T-helper 17 cell (primary cell): ENCODE measurements around the gene ARL15. TPM values are rescaled to one million over a fixed set of nuclear protein-coding genes. Genes with fewer than 3 reads are reported as not detected.

ENCODE experiments used
- ATAC-seq: fragments of 150-1000 bp; cut with Tn5 transposase; 2 replicates; pipeline ENCODE4 v1.10.0; 2021; ENCODE audit warnings: mild to moderate bottlenecking, moderate library complexity
- DNase-seq, 3 donors: peaks; one replicate each; pipeline versions ENCODE4 v3.0.0 to v3.0.0-alpha.2; 2020 to 2021
- H3K9me3 ChIP-seq: one replicate; pipeline ENCODE4 v1.7.0; 2013; ENCODE audit warnings: low read length, mild to moderate bottlenecking; ENCODE audit not compliant: control insufficient read depth, poor library complexity, severe bottlenecking
- H3K27ac Mint-ChIP-seq: one replicate; pipeline ENCODE4 v1.8.0; 2022; ENCODE audit warnings: mild to moderate bottlenecking, moderate library complexity, mixed read lengths
- H3K27me3 Mint-ChIP-seq: one replicate; pipeline ENCODE4 v1.8.0; 2022; ENCODE audit warnings: mixed read lengths
- H3K36me3 Mint-ChIP-seq: one replicate; pipeline ENCODE4 v1.8.0; 2022; ENCODE audit warnings: low read depth, mixed read lengths
- H3K4me1 Mint-ChIP-seq: one replicate; pipeline ENCODE4 v1.8.0; 2022; ENCODE audit warnings: mild to moderate bottlenecking, mixed read lengths
- H3K4me3 Mint-ChIP-seq: one replicate; pipeline ENCODE4 v1.8.0; 2022; ENCODE audit warnings: mild to moderate bottlenecking, moderate library complexity, mixed read lengths
- total RNA-seq, 4 donors: library from RNA in 2 of 4; stranded (reverse) in 2 of 4; gene quantifications; one replicate each; pipeline ENCODE4 v1.2.3 and lab custom pipeline; 2022 to 2026

ARL15 gene
- total RNA-seq, 2 donors from 2014 or later = 17.7 to 24.6 TPM

- no peak overlapping the region for H3K27ac Mint-ChIP-seq
- no peak for ATAC-seq
- no peaks in the 10 kb centered on the region for H3K9me3 ChIP-seq
- H3K4me1 Mint-ChIP-seq = peaks cover 4% of the 10 kb centered on the region
- no peak for DNase-seq
- peaks cover 3% of the 10 kb centered on the region for H3K36me3 Mint-ChIP-seq
- H3K27me3 Mint-ChIP-seq = no peaks in the 10 kb centered on the region
- H3K4me3 Mint-ChIP-seq = no peak overlapping the region
Observed at GRCh38 chr5:54184806-54185205, 125.6 kb downstream of the ARL15 start.

DNA sequence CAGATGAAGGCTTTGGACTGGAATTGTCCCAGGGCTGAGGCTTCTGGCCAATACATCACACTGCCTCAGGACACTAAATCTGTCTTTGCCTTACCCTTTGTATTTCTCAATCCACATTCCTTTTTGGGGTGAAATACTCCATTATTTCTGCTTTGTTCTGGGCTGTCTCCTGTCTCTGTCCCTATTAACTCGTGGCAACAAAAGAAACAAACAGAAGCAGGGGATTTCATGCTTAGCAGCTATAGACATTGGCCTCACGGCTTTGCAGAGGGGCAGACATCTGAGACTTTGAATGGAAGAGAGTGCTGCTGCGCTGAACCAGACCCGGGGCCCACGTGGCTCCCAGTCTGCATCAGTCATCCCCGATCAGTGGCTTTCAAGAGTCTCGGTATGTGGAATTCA, 129.7 kb downstream of the ARL15 start:
- Mint-ChIP-seq H3K27ac (no peak overlapping the region), H3K4me1 (peaks cover 9% of the 10 kb centered on the region), H3K36me3 (peaks cover 3% of the 10 kb centered on the region), H3K27me3 (no peaks in the 10 kb centered on the region), H3K4me3 (no peak overlapping the region)
- ATAC-seq (no peak), DNase-seq (no peak)
- H3K9me3 ChIP-seq = no peaks in the 10 kb centered on the region

GRCh38 chr5:54178991-54179390, 131.4 kb downstream of the ARL15 start:
- H3K36me3 Mint-ChIP-seq = no peaks in the 10 kb centered on the region
- ATAC-seq = no peak

GRCh38 chr5:54178207-54178606, 132.2 kb downstream of the ARL15 start:
- Mint-ChIP-seq H3K36me3 (no peaks in the 10 kb centered on the region), H3K4me1 (peaks cover 9% of the 10 kb centered on the region), H3K27me3 (no peaks in the 10 kb centered on the region), H3K27ac (no peak overlapping the region), H3K4me3 (no peak overlapping the region)
- ATAC-seq (no peak), DNase-seq (no peak)
- no peaks in the 10 kb centered on the region for H3K9me3 ChIP-seq

More at GRCh38 chr5:54178991-54179390, 131.4 kb downstream of the ARL15 start:
- no peaks in the 10 kb centered on the region for H3K27me3 Mint-ChIP-seq
- peak overlapping the region; percentile 51 for H3K27ac Mint-ChIP-seq
- DNase-seq = no peak
- no peaks in the 10 kb centered on the region for H3K9me3 ChIP-seq
- no peak overlapping the region for H3K4me3 Mint-ChIP-seq
- peaks cover 9% of the 10 kb centered on the region for H3K4me1 Mint-ChIP-seq

GRCh38 chr5:54177058-54177457, 133.3 kb downstream of the ARL15 start:
- no peaks in the 10 kb centered on the region for H3K27me3 Mint-ChIP-seq
- H3K27ac Mint-ChIP-seq = no peak overlapping the region
- H3K4me3 Mint-ChIP-seq = no peak overlapping the region
- no peak for DNase-seq
- H3K4me1 Mint-ChIP-seq = peaks cover 9% of the 10 kb centered on the region
- ATAC-seq = no peak
- no peaks in the 10 kb centered on the region for H3K9me3 ChIP-seq
- H3K36me3 Mint-ChIP-seq = no peaks in the 10 kb centered on the region

- Mint-ChIP-seq H3K27ac (no peak overlapping the region), H3K36me3 (no peaks in the 10 kb centered on the region), H3K27me3 (no peaks in the 10 kb centered on the region), H3K4me1 (peaks cover 9% of the 10 kb centered on the region), H3K4me3 (no peak overlapping the region)
- H3K9me3 ChIP-seq = no peaks in the 10 kb centered on the region
- no peak for ATAC-seq
- DNase-seq = no peak
Observed at GRCh38 chr5:54176066-54176830, 134.1 kb downstream of the ARL15 start.

DNA sequence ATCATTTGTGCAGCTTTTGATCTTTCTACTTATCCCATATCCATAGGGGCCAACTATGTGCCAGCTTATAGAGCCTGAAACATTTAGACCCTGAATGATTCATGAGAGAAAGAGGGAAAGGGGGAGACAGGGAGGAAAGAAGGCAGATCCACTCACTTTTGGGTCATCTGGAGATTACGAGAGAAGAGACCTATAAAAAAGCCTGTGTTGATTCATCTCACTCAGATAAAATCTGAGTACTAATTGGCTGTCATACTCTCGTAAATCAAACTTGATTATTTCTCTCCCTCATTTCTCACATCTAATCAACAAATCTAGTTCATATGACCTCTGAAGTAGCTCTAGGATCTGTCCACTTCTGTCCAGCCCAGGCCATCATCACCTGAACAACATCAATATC, 137.1 kb downstream of the ARL15 start:
- H3K4me3 Mint-ChIP-seq = no peak overlapping the region
- peaks cover 11% of the 10 kb centered on the region for H3K36me3 Mint-ChIP-seq
- ATAC-seq = no peak
- H3K27me3 Mint-ChIP-seq = no peaks in the 10 kb centered on the region
- no peak overlapping the region for H3K27ac Mint-ChIP-seq
- H3K4me1 Mint-ChIP-seq = peaks cover 8% of the 10 kb centered on the region
- H3K9me3 ChIP-seq = no peaks in the 10 kb centered on the region
- no peak for DNase-seq

DNA sequence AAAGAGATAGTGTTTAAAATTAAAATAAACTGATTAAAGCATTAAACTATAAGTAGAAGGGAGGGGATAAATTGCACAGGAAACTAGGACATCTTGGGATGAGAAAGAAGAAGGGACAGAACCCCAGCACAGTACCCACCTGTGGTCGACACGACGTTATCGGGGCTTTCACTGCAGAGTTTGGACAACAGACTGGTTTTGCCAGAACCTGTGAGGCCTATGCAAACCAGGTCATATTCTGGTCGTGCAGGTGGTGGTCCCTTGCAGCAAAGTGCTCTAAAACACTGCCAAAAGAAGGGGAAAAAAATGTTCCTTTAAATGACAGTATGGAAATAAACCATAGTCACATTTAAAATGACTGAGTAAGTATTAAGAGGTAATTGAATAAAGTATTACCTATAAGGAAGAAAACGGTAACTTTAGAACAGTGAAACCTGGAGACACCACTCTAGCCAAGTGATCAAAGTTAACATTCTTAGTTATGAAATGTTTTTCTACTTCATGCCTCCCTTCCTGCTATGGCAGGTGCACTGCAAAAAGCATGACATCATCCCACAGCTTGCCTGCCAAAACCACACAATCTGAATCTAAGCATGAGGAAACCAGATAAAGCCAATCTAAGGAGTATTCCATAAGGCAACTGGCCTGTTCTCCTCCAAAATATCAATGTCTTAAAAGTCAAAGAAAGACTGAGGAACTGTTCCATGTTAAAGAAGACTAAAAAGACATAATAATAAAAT, 138.6 kb downstream of the ARL15 start:
- no peaks in the 10 kb centered on the region for H3K9me3 ChIP-seq
- no peaks in the 10 kb centered on the region for H3K4me1 Mint-ChIP-seq
- H3K27me3 Mint-ChIP-seq = no peaks in the 10 kb centered on the region
- ATAC-seq (no peak), DNase-seq (no peak)
- H3K27ac Mint-ChIP-seq = no peak overlapping the region
- peaks cover 11% of the 10 kb centered on the region for H3K36me3 Mint-ChIP-seq
- H3K4me3 Mint-ChIP-seq = no peak overlapping the region

- Mint-ChIP-seq H3K4me1 (no peaks in the 10 kb centered on the region), H3K36me3 (peaks cover 15% of the 10 kb centered on the region), H3K27me3 (no peaks in the 10 kb centered on the region), H3K4me3 (no peak overlapping the region), H3K27ac (no peak overlapping the region)
- DNase-seq (no peak), ATAC-seq (no peak)
- no peaks in the 10 kb centered on the region for H3K9me3 ChIP-seq
Observed at GRCh38 chr5:54165687-54166086, 144.7 kb downstream of the ARL15 start.

DNA sequence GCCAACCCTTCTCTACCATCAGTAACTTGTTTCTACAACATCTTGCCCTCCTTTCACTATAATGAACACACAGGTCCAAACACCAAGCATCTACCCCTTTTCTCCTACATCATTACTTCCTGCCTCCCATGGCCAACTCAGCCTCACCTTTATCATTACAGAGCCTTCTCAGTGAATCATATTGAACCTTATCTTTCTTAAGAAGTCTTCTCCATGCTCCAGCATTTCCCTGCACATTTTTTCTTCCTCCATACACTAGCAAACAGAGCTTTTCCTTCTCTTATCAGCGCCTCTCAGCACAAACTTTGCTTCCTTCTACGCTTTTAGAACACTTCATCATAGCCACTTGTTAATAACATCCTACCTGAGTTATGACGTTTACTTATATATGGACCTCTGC, 148.2 kb downstream of the ARL15 start:
- H3K4me3 Mint-ChIP-seq = no peak overlapping the region
- DNase-seq = no peak
- no peak for ATAC-seq
- peaks cover 6% of the 10 kb centered on the region for H3K36me3 Mint-ChIP-seq
- no peak overlapping the region for H3K27ac Mint-ChIP-seq
- no peaks in the 10 kb centered on the region for H3K4me1 Mint-ChIP-seq
- H3K9me3 ChIP-seq = no peaks in the 10 kb centered on the region
- H3K27me3 Mint-ChIP-seq = no peaks in the 10 kb centered on the region

GRCh38 chr5:54160329-54160728, 150.0 kb downstream of the ARL15 start:
- peaks cover 2% of the 10 kb centered on the region for H3K4me1 Mint-ChIP-seq
- H3K27me3 Mint-ChIP-seq = no peaks in the 10 kb centered on the region
- H3K27ac Mint-ChIP-seq = no peak overlapping the region
- H3K9me3 ChIP-seq = no peaks in the 10 kb centered on the region
- H3K36me3 Mint-ChIP-seq = peaks cover 2% of the 10 kb centered on the region
- ATAC-seq (no peak), DNase-seq (no peak)
- no peak overlapping the region for H3K4me3 Mint-ChIP-seq

- Mint-ChIP-seq H3K4me1 (peaks cover 2% of the 10 kb centered on the region), H3K27ac (no peak overlapping the region), H3K27me3 (no peaks in the 10 kb centered on the region), H3K4me3 (no peak overlapping the region), H3K36me3 (peaks cover 1% of the 10 kb centered on the region)
- DNase-seq (no peak), ATAC-seq (no peak)
- H3K9me3 ChIP-seq = no peaks in the 10 kb centered on the region
Observed at GRCh38 chr5:54159893-54160195, 150.5 kb downstream of the ARL15 start.

- H3K36me3 Mint-ChIP-seq = no peaks in the 10 kb centered on the region
- H3K9me3 ChIP-seq = no peaks in the 10 kb centered on the region
- ATAC-seq (no peak), DNase-seq (no peak)
- H3K27me3 Mint-ChIP-seq = no peaks in the 10 kb centered on the region
- H3K4me1 Mint-ChIP-seq = peaks cover 2% of the 10 kb centered on the region
- no peak overlapping the region for H3K27ac Mint-ChIP-seq
- no peak overlapping the region for H3K4me3 Mint-ChIP-seq
Observed at GRCh38 chr5:54159153-54159892, 151.1 kb downstream of the ARL15 start.
